ENCODE measurements around the gene NEUROD6.

NEUROD6 gene

GRCh38 chr7:31327071-31327470 lies 13.5 kb downstream of the NEUROD6 start:
- peak; percentile 75 for DNase-seq

GRCh38 chr7:31326416-31326815 lies 14.1 kb downstream of the NEUROD6 start:
- DNase-seq = no peak

- DNase-seq = no peak
Observed at GRCh38 chr7:31323101-31323500, 17.4 kb downstream of the NEUROD6 start.

- no peak for DNase-seq
Observed at GRCh38 chr7:31320675-31321074, 19.9 kb downstream of the NEUROD6 start.

GRCh38 chr7:31318313-31318712 lies 22.2 kb downstream of the NEUROD6 start:
- no peak for DNase-seq

- DNase-seq = no peak
Observed at GRCh38 chr7:31316876-31317275, 23.6 kb downstream of the NEUROD6 start.

- DNase-seq = no peak
Observed at GRCh38 chr7:31315758-31316157, 24.8 kb downstream of the NEUROD6 start.

- no peak for DNase-seq
Observed at GRCh38 chr7:31314781-31315180, 25.7 kb downstream of the NEUROD6 start.

GRCh38 chr7:31312889-31313288 lies 27.6 kb downstream of the NEUROD6 start:
- no peak for DNase-seq

- DNase-seq = no peak
Observed at GRCh38 chr7:31311552-31311951, 29.0 kb downstream of the NEUROD6 start.

GRCh38 chr7:31310321-31310935 lies 30.1 kb downstream of the NEUROD6 start:
- DNase-seq = no peak

- DNase-seq = no peak
Observed at GRCh38 chr7:31309407-31309806, 31.1 kb downstream of the NEUROD6 start.

GRCh38 chr7:31308652-31309051 lies 31.9 kb downstream of the NEUROD6 start:
- DNase-seq = no peak

GRCh38 chr7:31307972-31308371 lies 32.6 kb downstream of the NEUROD6 start:
- no peak for DNase-seq

- DNase-seq = no peak
Observed at GRCh38 chr7:31305260-31305659, 35.3 kb downstream of the NEUROD6 start.

- no peak for DNase-seq
Observed at GRCh38 chr7:31304446-31304845, 36.1 kb downstream of the NEUROD6 start.

- DNase-seq = no peak
Observed at GRCh38 chr7:31302356-31302755, 38.2 kb downstream of the NEUROD6 start.

- no peak for DNase-seq
Observed at GRCh38 chr7:31299336-31299735, 41.2 kb downstream of the NEUROD6 start.

GRCh38 chr7:31290601-31291000 lies 49.9 kb downstream of the NEUROD6 start:
- no peak for DNase-seq
